HG02973 (cell line): ENCODE data around the gene TTBK2.

Source experiments
- ATAC-seq: cut with Tn5 transposase; IDR thresholded peaks from one replicate; pipeline ENCODE4 v1.9.1; 2021; ENCODE audit warnings: moderate library complexity; ENCODE audit not compliant: unreplicated experiment

The TTBK2 gene

DNA sequence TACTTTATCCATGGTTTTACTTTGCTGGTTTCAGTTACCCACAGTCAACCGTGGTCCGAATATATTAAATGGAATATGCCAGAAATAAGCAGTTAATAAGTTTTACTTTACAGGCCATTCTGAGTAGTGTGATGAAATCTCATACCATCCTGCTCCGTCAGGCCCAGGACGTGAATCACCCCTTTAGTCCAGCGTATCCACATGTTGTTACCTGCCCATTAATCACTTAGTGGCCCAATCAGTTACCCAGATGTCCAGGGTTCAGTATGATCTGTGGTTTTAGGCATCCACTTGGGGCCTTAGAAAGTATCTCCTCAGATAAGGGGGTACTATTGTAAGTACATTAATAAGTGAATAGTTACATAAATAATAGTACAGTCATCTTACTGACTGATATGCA lies 88.0 kb downstream of the TTBK2 start:
- no peak for ATAC-seq

DNA sequence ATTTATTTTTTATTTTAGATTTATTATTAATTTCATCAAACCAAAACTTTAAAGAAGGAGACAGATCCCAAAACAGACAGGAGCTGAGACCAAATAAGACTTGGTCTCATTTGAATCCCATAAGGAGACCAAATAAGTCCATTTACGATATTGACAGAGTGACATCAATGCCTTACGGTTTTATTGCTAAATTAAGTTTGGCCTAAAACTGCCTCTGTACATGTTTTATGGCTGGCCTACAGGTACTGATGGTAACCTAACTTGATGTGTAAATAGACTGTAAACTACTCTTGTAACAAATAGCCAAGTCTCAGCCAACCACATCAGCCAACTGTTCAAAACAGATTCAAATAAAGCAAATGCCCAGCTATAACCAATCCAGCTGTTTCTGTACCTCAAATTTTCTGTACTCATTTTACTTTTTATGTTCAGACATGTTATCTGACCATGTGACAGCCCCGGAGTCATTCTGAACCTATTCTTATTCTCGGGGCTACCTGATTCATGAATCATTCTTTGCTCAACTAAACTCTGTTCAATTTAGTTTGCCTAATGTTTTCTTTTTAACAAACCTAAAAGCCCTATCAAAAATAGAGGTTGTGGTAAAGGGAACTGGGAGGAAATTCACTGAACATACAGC lies 94.2 kb downstream of the TTBK2 start:
- ATAC-seq, result no peak

DNA sequence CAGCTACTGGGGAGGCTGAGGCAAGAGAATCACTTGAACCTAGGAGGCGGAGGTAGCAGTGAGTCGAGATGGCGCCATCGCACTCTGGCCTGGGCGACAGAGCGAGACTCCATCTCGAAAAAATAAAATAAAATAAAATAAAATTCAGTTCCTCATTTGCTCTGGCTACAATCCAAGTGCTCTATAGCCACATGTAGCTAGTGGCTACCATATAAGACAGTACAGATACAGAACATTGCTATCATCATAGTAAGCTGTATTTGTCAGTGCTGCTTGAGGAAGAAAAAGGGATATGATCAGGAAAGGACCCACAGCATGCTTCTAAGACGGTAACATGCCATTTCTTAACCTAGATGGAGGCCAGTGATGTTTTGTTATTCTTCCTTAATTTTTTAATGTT lies 95.0 kb downstream of the TTBK2 start:
- no peak for ATAC-seq

DNA sequence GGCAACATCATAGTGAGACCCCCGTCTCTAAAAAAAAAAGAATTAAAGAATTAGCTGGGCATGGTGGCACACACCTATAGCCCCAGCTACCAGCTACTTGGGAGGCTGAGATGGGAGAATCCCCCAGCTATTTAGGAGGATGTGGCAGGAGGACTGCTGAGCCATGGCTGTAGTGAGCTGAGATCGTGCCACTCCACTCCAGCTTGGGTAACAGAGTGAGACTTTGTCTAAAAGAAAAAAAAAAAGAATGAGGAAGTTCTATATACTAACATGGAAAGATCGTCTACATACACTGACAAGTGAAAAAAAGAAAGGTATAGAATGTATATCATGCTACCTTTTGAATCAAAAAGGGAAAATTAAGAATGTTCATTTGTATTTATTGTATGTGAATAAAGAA lies 99.8 kb downstream of the TTBK2 start:
- ATAC-seq, result no peak

- no peak for ATAC-seq
Observed at GRCh38 chr15:42819786-42820185, 100.8 kb downstream of the TTBK2 start.

- no peak for ATAC-seq
Observed at GRCh38 chr15:42811433-42811832, 109.1 kb downstream of the TTBK2 start.

DNA sequence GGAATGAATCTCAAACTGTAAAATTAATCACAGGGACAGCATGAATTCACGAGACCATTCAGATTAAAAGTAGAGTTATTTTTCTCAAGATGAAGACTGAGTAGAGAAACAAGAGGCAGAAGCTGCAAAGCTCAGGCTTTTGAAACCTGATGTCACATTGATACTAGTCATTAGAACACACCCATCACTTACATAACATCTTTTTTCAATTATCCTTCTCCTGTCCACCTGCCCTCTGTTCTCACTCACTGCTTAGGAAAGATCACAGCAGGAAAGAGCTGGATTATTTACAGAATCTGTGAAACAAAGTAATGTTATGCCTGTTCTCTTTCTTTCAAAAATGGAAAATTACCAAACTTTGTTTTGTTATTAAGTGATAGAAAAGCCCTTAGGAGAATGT lies 111.7 kb downstream of the TTBK2 start:
- ATAC-seq, result no peak

- no peak for ATAC-seq
Observed at GRCh38 chr15:42805266-42805665, 115.3 kb downstream of the TTBK2 start.

DNA sequence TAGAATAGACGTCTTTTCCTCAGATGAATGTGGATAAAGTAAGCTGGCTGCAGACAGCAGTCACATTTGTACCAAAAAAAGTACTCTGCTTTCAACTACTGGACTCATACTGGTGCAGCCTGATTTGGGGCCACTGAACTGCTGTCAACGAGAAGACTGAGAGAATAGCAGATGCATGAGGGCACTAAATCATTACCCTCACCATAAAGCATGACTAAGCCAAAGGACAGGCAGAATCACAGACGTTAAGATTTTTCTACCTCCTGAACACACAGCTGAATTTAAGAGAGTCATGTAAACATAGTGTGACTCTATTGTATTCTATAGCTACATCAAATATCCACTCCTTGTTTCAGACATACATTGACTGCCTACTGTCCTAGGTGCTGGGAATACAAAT lies 115.8 kb downstream of the TTBK2 start:
- ATAC-seq, result no peak

GRCh38 chr15:42803436-42803835 lies 117.1 kb downstream of the TTBK2 start:
- no peak for ATAC-seq

DNA sequence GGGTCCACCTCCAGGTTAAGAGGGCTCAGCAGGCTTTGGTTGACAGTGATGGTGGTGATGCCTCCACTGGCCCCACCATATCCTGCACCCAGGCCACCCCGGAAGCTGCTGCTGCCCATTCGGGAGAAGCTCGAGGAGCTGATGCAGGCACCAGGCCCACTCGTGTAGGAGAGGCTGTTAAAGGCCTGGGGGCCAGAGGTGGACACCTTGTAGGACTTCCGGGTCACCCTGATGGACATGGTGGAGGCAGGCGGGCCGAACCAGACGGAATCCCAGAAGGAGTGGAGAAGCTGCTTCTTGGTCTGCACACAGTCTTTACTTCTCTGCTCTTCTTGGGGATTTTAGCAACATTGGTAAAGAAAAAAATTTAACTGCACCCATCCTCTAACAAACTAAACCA lies 118.4 kb downstream of the TTBK2 start:
- no peak for ATAC-seq

DNA sequence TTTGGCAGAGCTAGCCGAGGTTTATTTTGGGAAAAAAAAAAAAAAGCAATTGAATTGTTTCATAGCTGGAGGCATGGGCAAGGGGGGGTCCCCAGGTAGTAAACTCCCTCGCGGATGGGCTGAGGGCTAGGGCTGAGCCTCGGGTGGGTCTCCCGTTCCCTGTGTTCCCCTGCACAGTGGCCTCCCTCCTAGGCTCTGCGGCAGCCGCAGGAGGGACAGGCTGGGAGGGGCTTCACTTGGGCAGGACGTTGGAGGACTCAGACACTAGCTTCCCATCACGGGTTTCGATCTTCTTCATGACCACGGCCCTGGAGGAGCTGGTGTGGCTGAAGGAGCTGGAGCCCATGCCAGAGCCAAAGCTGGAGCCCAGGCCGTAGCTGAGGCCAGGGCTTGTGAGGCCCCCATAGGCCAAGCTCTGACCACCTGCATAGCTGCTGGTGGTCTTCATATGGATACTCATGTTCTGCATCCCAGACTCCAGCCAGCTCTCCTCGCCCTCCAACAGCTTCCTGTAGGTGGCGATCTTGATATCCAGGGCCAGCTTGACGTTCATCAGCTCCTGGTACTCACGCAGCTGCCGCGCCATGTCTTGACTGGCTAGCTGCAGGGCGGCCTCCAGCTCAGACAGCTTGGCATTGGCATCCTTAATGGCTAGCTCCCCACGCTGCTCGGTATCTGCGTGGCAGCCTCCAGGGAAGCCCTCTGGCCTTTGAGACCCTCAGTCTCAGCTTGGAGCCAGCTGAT lies 119.7 kb downstream of the TTBK2 start:
- no peak for ATAC-seq

GRCh38 chr15:42798802-42799201 lies 121.8 kb downstream of the TTBK2 start:
- ATAC-seq, result no peak

- ATAC-seq, result no peak
Observed at GRCh38 chr15:42796955-42797782, 123.4 kb downstream of the TTBK2 start.

DNA sequence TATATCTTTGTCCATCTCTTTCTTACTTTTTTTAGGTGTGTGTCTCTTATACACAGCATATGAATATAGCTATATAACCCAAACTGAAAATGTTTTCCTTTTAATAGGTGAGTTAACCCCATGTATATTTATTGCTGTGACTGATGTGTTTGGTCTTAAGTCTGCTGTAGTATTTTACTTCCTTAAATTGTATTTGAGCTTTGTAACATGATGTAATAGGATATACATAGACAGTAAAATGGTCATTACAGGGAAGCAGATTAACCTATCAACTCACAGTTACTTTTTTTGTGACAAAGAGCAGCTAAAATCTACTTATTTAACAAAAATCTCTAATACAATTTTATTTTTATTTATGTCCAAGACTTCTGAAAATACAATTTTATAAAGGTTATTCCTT lies 131.9 kb downstream of the TTBK2 start:
- no peak for ATAC-seq

- no peak for ATAC-seq
Observed at GRCh38 chr15:42786978-42787377, 133.6 kb downstream of the TTBK2 start.

DNA sequence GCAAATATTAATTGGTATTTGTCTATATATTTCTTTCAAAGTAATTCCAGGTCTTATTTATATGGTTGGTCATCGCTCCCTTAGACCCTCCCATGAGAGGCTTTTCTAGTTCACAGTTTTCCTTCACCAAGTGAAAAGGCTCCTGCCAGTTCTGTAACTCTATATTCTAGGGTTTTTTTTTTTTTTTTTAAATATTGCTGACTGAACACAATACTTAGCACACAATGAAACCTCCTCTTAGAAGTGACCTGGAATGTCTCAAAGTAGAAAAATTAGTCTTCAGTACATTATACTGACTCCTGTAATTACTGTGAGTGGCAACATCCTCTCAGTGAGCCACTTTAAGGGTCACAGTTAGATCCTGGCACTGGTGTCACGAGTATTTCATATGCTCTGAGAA lies 135.0 kb downstream of the TTBK2 start:
- no peak for ATAC-seq

- ATAC-seq, result no peak
Observed at GRCh38 chr15:42784705-42785104, 135.9 kb downstream of the TTBK2 start.

DNA sequence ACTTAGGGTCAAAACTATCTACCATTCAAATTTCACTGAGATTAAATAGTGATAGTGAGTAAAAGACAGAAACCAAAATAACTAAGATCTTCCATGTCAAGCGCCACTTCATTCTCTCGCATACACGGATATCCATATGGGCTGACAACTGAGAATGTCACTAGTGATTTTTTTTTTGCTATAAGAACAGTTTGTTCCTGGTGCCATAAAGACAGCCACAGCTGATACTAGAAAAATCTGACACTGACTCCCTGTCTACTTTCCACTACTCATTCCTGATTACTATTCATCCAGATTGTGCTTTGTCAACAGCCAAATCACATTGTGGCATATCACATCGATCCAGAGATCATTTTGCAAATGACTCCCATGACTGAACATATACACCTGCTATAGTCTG lies 137.9 kb downstream of the TTBK2 start:
- ATAC-seq, result no peak

- no peak for ATAC-seq
Observed at GRCh38 chr15:42775416-42775815, 145.2 kb downstream of the TTBK2 start.

DNA sequence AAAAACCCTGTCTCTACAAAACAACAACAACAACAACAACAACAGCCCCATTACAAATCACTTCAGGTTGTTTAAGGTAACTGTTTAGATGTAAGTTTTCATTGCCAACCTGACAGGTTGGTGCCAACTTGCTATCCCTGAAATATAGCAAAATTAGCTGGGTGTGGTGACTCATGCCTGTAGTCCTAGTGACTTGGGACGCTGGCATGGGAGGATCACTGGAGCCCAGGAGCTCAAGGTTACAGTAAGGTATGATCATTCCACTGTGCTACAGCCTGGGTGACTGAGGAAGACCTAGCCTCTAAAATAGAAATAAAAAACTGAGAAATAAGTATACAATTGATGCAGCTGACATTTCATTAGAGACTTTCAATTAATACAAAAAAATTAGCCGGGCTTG lies 147.7 kb downstream of the TTBK2 start:
- no peak for ATAC-seq

DNA sequence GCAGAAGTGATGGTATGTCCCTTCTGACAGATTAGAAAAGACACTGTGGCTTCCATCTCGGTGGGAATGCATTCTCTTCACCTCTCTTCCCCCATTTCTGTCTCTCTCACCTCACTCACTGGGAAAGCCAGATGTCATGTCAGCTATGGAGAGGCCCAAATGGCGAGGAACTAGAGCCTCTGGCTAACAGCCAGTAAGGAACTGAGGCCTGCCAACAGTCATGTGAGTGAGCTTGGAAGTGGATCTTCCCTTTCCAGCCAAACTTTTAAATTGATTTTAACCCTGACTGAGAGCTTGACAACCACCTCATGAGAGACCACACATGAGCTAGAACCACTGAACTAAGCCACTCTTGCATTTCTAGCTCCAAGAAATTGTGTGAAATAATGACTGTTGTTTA lies 148.4 kb downstream of the TTBK2 start:
- no peak for ATAC-seq
